RWPE2 (cell line): ENCODE data around the gene ASPDH.

Source experiments
- ATAC-seq: fragments of 200-7000 bp; cut with Tn5 transposase; 3 replicates; pipeline ENCODE4 v1.9.1; 2021; ENCODE audit warnings: low read depth
- DNase-seq: peaks from one replicate; pipeline ENCODE4 v3.0.0-alpha.2; 2020; ENCODE audit warnings: low spot score
- H3K27ac ChIP-seq: fragments of 450-650 bp; 2 replicates; pipeline ENCODE4 v1.5.1; 2017; ENCODE audit warnings: mild to moderate bottlenecking; ENCODE audit not compliant: poor library complexity, severe bottlenecking
- H3K27me3 ChIP-seq: fragments of 250-450 bp; sonication (Bioruptor Pico); 2 replicates; pipeline ENCODE4 v1.5.1; 2021; ENCODE audit warnings: mild to moderate bottlenecking, moderate library complexity; ENCODE audit not compliant: insufficient read depth, poor library complexity, severe bottlenecking
- H3K36me3 ChIP-seq: fragments of 250-450 bp; sonication (Bioruptor Pico); 2 replicates; pipeline ENCODE4 v1.5.1; 2020; ENCODE audit warnings: low read depth, mild to moderate bottlenecking, moderate library complexity
- H3K4me1 ChIP-seq: fragments of 250-450 bp; sonication (Bioruptor Pico); 2 replicates; pipeline ENCODE4 v1.5.1; 2021; ENCODE audit warnings: mild to moderate bottlenecking, moderate library complexity; ENCODE audit not compliant: insufficient read depth, poor library complexity, severe bottlenecking
- H3K4me3 ChIP-seq: fragments of 250-450 bp; sonication (Bioruptor Pico); 2 replicates; pipeline ENCODE4 v1.5.1; 2021; ENCODE audit warnings: mild to moderate bottlenecking, moderate library complexity; ENCODE audit not compliant: severe bottlenecking
- H3K9me3 ChIP-seq: fragments of 250-450 bp; sonication (Bioruptor Pico); 2 replicates; pipeline ENCODE4 v1.5.1; 2021; ENCODE audit warnings: mild to moderate bottlenecking, moderate library complexity; ENCODE audit not compliant: severe bottlenecking
- TF ChIP-seq, protein P1 (sequence below): fragments of 450-650 bp; IDR thresholded peaks from one replicate; pipeline ENCODE4 v1.5.1; 2017; ENCODE audit warnings: mild to moderate bottlenecking, moderate library complexity; ENCODE audit not compliant: poor library complexity, severe bottlenecking

Gene ASPDH

DNA sequence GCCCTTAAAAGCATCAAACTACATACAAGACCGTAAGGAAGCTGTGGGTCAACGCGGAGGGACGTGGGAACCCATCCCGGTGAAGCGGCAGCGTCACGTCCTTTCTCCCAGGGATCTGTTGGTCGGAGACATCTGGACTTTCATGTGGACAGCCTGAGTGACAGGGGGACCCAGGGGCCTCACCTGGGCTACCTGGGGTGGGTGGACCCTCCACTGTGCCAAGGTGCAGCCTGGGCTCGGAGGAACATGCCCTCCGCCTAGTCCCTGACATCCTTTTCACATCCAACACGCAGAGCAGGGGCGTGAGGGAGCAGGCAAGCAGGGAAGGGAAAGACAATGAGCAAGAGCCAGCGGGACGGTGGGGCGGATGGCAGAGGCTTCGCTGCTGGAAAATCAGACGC is 23.3 kb downstream of the ASPDH start:
- Histone ChIP-seq H3K9me3 (no peaks in the 10 kb centered on the region), H3K36me3 (no peaks in the 10 kb centered on the region), H3K27me3 (peaks cover 21% of the 10 kb centered on the region), H3K4me3 (no peak overlapping the region), H3K27ac (no peak overlapping the region), H3K4me1 (no peaks in the 10 kb centered on the region)
- ATAC-seq: no peak
- no peak for DNase-seq
- TF ChIP-seq, protein P1, sequence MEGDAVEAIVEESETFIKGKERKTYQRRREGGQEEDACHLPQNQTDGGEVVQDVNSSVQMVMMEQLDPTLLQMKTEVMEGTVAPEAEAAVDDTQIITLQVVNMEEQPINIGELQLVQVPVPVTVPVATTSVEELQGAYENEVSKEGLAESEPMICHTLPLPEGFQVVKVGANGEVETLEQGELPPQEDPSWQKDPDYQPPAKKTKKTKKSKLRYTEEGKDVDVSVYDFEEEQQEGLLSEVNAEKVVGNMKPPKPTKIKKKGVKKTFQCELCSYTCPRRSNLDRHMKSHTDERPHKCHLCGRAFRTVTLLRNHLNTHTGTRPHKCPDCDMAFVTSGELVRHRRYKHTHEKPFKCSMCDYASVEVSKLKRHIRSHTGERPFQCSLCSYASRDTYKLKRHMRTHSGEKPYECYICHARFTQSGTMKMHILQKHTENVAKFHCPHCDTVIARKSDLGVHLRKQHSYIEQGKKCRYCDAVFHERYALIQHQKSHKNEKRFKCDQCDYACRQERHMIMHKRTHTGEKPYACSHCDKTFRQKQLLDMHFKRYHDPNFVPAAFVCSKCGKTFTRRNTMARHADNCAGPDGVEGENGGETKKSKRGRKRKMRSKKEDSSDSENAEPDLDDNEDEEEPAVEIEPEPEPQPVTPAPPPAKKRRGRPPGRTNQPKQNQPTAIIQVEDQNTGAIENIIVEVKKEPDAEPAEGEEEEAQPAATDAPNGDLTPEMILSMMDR: no peak

DNA sequence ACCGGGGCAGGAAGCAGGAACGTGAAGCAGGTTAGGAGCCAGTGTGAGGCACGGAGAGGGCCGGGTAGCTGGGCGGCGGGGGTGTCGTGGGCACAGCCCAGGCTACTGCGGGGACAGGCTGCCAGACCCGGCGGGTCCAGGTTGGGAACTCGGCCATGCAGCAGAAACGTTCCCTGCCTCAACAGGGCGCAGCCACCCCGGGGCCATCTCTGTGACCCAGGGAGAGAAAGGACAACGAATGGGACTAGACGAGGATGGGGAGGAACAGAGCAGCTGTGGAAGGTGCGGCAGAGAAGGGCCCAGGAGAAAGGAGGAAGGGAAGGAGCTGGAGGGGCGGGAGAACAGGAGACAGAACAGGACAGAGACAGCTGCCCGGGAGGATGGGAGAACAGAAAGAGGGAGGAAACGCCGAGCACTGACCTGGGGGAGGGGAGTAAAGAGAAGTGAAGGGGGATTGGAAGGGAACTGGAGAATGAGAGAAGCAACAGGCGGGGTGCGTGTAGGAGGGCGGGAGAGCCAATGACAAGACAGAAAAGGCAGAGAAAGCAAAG is 24.2 kb downstream of the ASPDH start:
- H3K4me3 ChIP-seq: no peak overlapping the region
- peak; percentile 27; the same call in 1 of the 3 replicates for ATAC-seq
- no peaks in the 10 kb centered on the region for H3K36me3 ChIP-seq
- H3K4me1 ChIP-seq: no peaks in the 10 kb centered on the region
- H3K27ac ChIP-seq: no peak overlapping the region
- TF ChIP-seq, protein P1: no peak
- H3K27me3 ChIP-seq: peaks cover 21% of the 10 kb centered on the region
- DNase-seq: no peak
- no peaks in the 10 kb centered on the region for H3K9me3 ChIP-seq

DNA sequence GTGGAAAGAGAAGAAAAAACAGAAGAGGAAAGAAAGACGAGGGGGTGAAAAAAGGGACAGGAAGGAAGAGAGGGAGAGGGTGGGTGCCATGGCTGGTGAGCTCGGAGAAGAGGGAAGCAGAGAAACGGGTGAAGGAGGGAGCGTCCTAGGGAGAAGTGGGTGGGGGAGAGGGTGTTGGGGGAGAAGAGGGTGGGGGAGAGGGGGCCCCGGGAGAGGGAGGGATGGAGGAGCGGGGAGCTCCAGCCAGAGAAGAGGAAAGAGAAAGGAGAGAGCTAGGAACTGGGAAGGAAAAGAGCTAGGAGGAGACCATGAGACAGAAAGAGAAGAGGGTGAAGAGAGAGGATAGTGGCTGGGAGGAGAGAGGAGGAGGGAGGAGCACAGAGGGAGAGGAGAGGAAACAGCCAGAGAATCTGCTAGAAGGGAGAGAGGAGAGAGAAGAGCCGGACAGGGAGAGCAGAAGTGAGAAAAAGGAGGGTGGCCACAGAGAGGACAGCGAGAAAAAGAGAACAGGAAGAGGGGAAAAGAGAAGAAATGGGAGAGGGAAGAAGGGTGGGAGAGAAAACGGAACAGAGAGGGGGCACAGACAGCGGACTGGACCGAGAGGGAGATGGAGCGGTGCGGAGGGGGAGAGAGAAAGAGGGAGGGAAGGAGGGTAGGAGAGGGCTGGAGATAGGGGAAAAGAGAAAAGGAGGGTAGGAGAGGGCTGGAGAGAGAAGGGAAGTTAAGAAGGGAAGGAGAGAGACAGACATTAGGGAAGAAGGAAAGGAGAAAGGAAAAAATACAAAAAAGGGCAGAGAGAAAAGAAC is 25.1 kb downstream of the ASPDH start:
- H3K27ac ChIP-seq: no peak overlapping the region
- peaks cover 21% of the 10 kb centered on the region for H3K27me3 ChIP-seq
- H3K36me3 ChIP-seq: no peaks in the 10 kb centered on the region
- no peak overlapping the region for H3K4me3 ChIP-seq
- no peak for DNase-seq
- ATAC-seq: no peak
- no peaks in the 10 kb centered on the region for H3K4me1 ChIP-seq
- H3K9me3 ChIP-seq: no peaks in the 10 kb centered on the region
- TF ChIP-seq, protein P1: no peak

DNA sequence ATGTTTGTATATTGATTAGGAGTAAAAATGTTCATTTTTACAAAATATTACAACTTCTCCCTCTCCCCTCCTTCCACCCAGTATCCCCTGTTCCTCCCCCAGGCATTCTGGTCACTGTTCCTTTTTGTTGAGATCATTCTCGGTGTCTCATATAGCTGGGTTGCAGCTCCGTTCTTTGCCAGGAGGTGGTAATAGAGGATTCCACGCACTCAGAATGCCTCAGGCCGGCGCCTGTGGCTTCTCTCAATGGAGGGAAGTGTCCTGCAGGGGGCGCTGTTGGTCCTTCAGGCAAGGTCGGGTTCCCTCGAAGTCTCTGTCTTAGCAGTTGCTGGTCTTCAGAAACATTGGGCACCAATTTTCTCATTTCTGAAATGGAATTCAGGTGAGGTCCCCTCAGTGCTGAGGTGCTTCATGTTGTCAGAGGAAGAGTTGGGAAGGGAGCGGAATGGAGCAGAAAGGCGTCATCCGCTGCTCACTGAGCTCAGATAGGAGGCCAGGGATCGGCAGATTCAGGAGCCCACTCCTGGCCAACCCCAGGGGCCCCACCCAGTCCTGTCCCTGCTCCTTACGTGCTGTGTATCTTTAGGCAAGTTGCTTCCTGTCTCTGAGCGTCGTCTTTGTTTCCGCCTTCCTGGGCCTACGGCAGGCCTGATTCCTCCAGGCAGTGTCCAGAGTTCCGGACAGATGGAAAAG is 26.7 kb downstream of the ASPDH start:
- Histone ChIP-seq H3K4me3 (no peak overlapping the region), H3K36me3 (no peaks in the 10 kb centered on the region), H3K4me1 (no peaks in the 10 kb centered on the region), H3K27ac (no peak overlapping the region), H3K9me3 (no peaks in the 10 kb centered on the region), H3K27me3 (peaks cover 19% of the 10 kb centered on the region)
- no peak for ATAC-seq
- TF ChIP-seq, protein P1: peak; percentile 39
- DNase-seq: no peak
